GM18907 (cell line): ENCODE results near the gene HES4.
"Not testable (repeated sequence)": the region's sequence is repeated elsewhere in the genome, so short reads cannot be mapped to it uniquely, and the experiment has no call there.

Experiments
- ATAC-seq: cut with Tn5 transposase; IDR thresholded peaks from one replicate; pipeline ENCODE4 v1.9.1; 2021; ENCODE audit warnings: mild to moderate bottlenecking, moderate library complexity; ENCODE audit not compliant: unreplicated experiment

The HES4 gene

GRCh38 chr1:981491-981954, 18.4 kb downstream of the HES4 start:
- no peak for ATAC-seq

- ATAC-seq = no peak
Observed at GRCh38 chr1:980602-981395, 19.1 kb downstream of the HES4 start.

GRCh38 chr1:980137-980571, 19.7 kb downstream of the HES4 start:
- no peak for ATAC-seq

GRCh38 chr1:979744-980072, 20.2 kb downstream of the HES4 start:
- ATAC-seq = no peak

- no peak for ATAC-seq
Observed at GRCh38 chr1:978835-979743, 20.8 kb downstream of the HES4 start.

GRCh38 chr1:978069-978834, 21.6 kb downstream of the HES4 start:
- no peak for ATAC-seq

GRCh38 chr1:976791-977190, 23.1 kb downstream of the HES4 start:
- ATAC-seq = not testable (repeated sequence)

- peak; percentile 50 for ATAC-seq
Observed at GRCh38 chr1:975896-976683, 23.8 kb downstream of the HES4 start.

- ATAC-seq = no peak
Observed at GRCh38 chr1:975365-975764, 24.5 kb downstream of the HES4 start.

GRCh38 chr1:974687-975328, 25.1 kb downstream of the HES4 start:
- ATAC-seq = no peak

GRCh38 chr1:974293-974640, 25.6 kb downstream of the HES4 start:
- no peak for ATAC-seq

GRCh38 chr1:973459-974292, 26.2 kb downstream of the HES4 start:
- no peak for ATAC-seq

GRCh38 chr1:972726-973458, 27.0 kb downstream of the HES4 start:
- ATAC-seq = no peak

GRCh38 chr1:971751-972506, 28.0 kb downstream of the HES4 start:
- ATAC-seq = no peak

- no peak for ATAC-seq
Observed at GRCh38 chr1:970973-971730, 28.7 kb downstream of the HES4 start.

- ATAC-seq = no peak
Observed at GRCh38 chr1:970242-970972, 29.5 kb downstream of the HES4 start.
